ENCODE results near the gene RGS17.
A peak's percentile ranks its signal among the peaks of the same experiment; 100 is the strongest.
"Not testable (repeated sequence)": the region's sequence is repeated elsewhere in the genome, so short reads cannot be mapped to it uniquely, and the experiment has no call there.

Gene RGS17

GRCh38 chr6:152981989-152982903, 148.8 kb downstream of the RGS17 start:
- peak; percentile 32 for DNase-seq

- no peak for DNase-seq
Observed at GRCh38 chr6:152981219-152981618, 149.9 kb downstream of the RGS17 start.

- DNase-seq = no peak
Observed at GRCh38 chr6:152980656-152981055, 150.4 kb downstream of the RGS17 start.

GRCh38 chr6:152979116-152979515, 152.0 kb downstream of the RGS17 start:
- DNase-seq = no peak

- DNase-seq = no peak
Observed at GRCh38 chr6:152978058-152978457, 153.0 kb downstream of the RGS17 start.

- DNase-seq = no peak
Observed at GRCh38 chr6:152977556-152977955, 153.5 kb downstream of the RGS17 start.

GRCh38 chr6:152976749-152977148, 154.3 kb downstream of the RGS17 start:
- DNase-seq = no peak

- DNase-seq = no peak
Observed at GRCh38 chr6:152975204-152975915, 155.7 kb downstream of the RGS17 start.

GRCh38 chr6:152973916-152974315, 157.2 kb downstream of the RGS17 start:
- no peak for DNase-seq

GRCh38 chr6:152969688-152970418, 161.2 kb downstream of the RGS17 start:
- no peak for DNase-seq

- not testable (repeated sequence) for DNase-seq
Observed at GRCh38 chr6:152966168-152966894, 164.8 kb downstream of the RGS17 start.

- no peak for DNase-seq
Observed at GRCh38 chr6:152959333-152959732, 171.7 kb downstream of the RGS17 start.

GRCh38 chr6:152957796-152958195, 173.3 kb downstream of the RGS17 start:
- DNase-seq = no peak
